Thyroid gland (tissue), 4 donors: ENCODE measurements around the gene CDIP1. TPM values are rescaled to one million over a fixed set of nuclear protein-coding genes. Genes with fewer than 3 reads are reported as not detected.

Experiments used
- DNase-seq, 2 donors: peaks; one replicate each; pipeline ENCODE4 v3.0.0-alpha.2; 2019
- H3K27ac ChIP-seq, 3 donors: fragments of 200-600 bp; sonication (generic); 1 replicate in 2 of 3; 2 replicates in 1 of 3; pipeline ENCODE4 v1.5.1; 2016 to 2019; ENCODE audit warnings: mild to moderate bottlenecking in 1 of 3, moderate library complexity in 1 of 3
- H3K27me3 ChIP-seq: fragments of 200-600 bp; sonication (generic); one replicate; pipeline ENCODE4 v1.5.1; 2019
- H3K36me3 ChIP-seq, 2 donors: fragments of 200-600 bp; sonication (generic); one replicate each; pipeline ENCODE4 v1.5.1; 2016 to 2019
- H3K4me1 ChIP-seq, 2 donors: fragments of 200-600 bp; sonication (generic); one replicate each; pipeline ENCODE4 v1.5.1; 2017 to 2019
- H3K4me3 ChIP-seq, 3 donors: fragments of 200-600 bp; sonication (generic); replicated peaks in 1 of 3; 1 replicate in 2 of 3; 2 replicates in 1 of 3; pipeline ENCODE4 v1.5.1; 2016; ENCODE audit warnings: mild to moderate bottlenecking in 1 of 3
- H3K9me3 ChIP-seq: fragments of 200-600 bp; sonication (generic); one replicate; pipeline ENCODE4 v1.5.1; 2017
- CTCF ChIP-seq, 6 experiments: fragments of 200-600 bp in 3 of 6; fragments of 450-650 bp in 3 of 6; sonication (generic) in 3 of 6; IDR thresholded peaks; one replicate each; pipeline ENCODE4 v1.5.1; 2016 to 2019; ENCODE audit warnings: antibody characterized with exemption in 6 of 6, mild to moderate bottlenecking in 2 of 6, inconsistent platforms in 1 of 6, moderate library complexity in 1 of 6
- POLR2A ChIP-seq, 2 donors: fragments of 450-650 bp; IDR thresholded peaks; one replicate each; pipeline ENCODE4 v1.6.1; 2017; ENCODE audit warnings: antibody characterized with exemption in 2 of 2, mild to moderate bottlenecking in 2 of 2, moderate library complexity in 1 of 2
- WGBS, 2 donors: methylation state at CpG; one replicate each; pipeline ENCODE4 v1.1.5; 2017; 5-methylcytosine and 5-hydroxymethylcytosine counted together
- intact Hi-C: fragments of 100-400 bp; cut with DNase I; formaldehyde crosslinking; loops from one replicate; pipeline ENCODE4 v1.15.1; 2023
- total RNA-seq, 4 donors: library from RNA; depleted of rRNA; stranded (reverse); fragments of >200 nt; gene quantifications; one replicate each; pipeline ENCODE4 v1.2.3, GENCODE V29; 2016

Gene CDIP1
- total RNA-seq, 4 donors from 2014 or later = 15.5 to 25.4 (median 25.2) TPM

GRCh38 chr16:4475880-4476788 lies 62.4 kb downstream of the CDIP1 start, which contains the start of gene HMOX2:
Gene HMOX2 (plus strand): TSS chr16:4476398. CDS start chr16:4505525, 29,127 bp downstream.
- TF ChIP-seq CTCF (IDR thresholded peaks at IDR 0.05) (peak in 4 of 6 experiments; percentile 27 to 60 (median 52)), POLR2A (IDR thresholded peaks at IDR 0.05) (peak; percentile 65 to 99)
- Histone ChIP-seq H3K27ac (peak within 1 kb of the TSS; percentile 12 to 90 (median 70)), H3K27me3 (no peaks in the 10 kb centered on the region), H3K4me1 (peaks cover 21 to 26% of the 10 kb centered on the region in 2 donors), H3K9me3 (no peaks in the 10 kb centered on the region), H3K4me3 (peak within 1 kb of the TSS; percentile 19 to 87 (median 85)), H3K36me3 (no peaks in the 10 kb centered on the region)
- 28 to 45% methylated on average over 13 to 21 of the region's 70 CpGs for WGBS, 2 donors
- intact Hi-C loops = no loop called here
- DNase-seq = peak; percentile 93 to 94

- no peaks in the 10 kb centered on the region for H3K9me3 ChIP-seq
- peak in 2 of 6 experiments; percentile 3 to 18 for TF ChIP-seq CTCF (IDR thresholded peaks at IDR 0.05)
- TF ChIP-seq POLR2A (IDR thresholded peaks at IDR 0.05) = peak in 1 of 2 donors; percentile 70
- H3K4me1 ChIP-seq = peaks cover 21 to 26% of the 10 kb centered on the region in 2 donors
- peak; percentile 94 to 95 for DNase-seq
- 4 to 7% methylated on average over 19 to 27 of the region's 60 CpGs for WGBS, 2 donors
- H3K4me3 ChIP-seq = peak within 1 kb of the TSS in 2 of 3 donors; percentile 60 to 76
- no peaks in the 10 kb centered on the region for H3K27me3 ChIP-seq
- intact Hi-C loops = no loop called here
- peaks cover 0 to under 1% of the 10 kb centered on the region in 2 donors for H3K36me3 ChIP-seq
- peak within 1 kb of the TSS; percentile 78 to 88 (median 81) for H3K27ac ChIP-seq
These were observed 64.2 kb downstream of the CDIP1 start, which contains the start of gene NMRAL1 for GRCh38 chr16:4474192-4474961. Gene NMRAL1 (minus strand): TSS chr16:4474625. CDS start chr16:4474132, 493 bp downstream.

- Histone ChIP-seq H3K9me3 (no peaks in the 10 kb centered on the region), H3K27me3 (no peaks in the 10 kb centered on the region), H3K36me3 (peaks cover 5 to 6% of the 10 kb centered on the region in 2 donors), H3K27ac (no peak overlapping the region), H3K4me1 (peaks cover 20 to 25% of the 10 kb centered on the region in 2 donors), H3K4me3 (no peak overlapping the region)
- intact Hi-C loops = no loop called here
- DNase-seq = peak; percentile 24 to 43
- WGBS, 2 donors = 42 to 48% methylated on average over 4 of the region's 4 CpGs
- TF ChIP-seq POLR2A (IDR thresholded peaks at IDR 0.05) (no peak), CTCF (IDR thresholded peaks at IDR 0.05) (no peak)
These were observed 65.7 kb downstream of the CDIP1 start for GRCh38 chr16:4472880-4473279.

- 95% methylated on average over 5 of the region's 5 CpGs for whole genome bisulfite sequencing, 2 donors
- TF ChIP-seq POLR2A (IDR thresholded peaks at IDR 0.05) (no peak), CTCF (IDR thresholded peaks at IDR 0.05) (no peak)
- intact Hi-C loops = no loop called here
- Histone ChIP-seq H3K36me3 (peaks cover 5 to 6% of the 10 kb centered on the region in 2 donors), H3K4me3 (no peak overlapping the region), H3K27me3 (no peaks in the 10 kb centered on the region), H3K9me3 (no peaks in the 10 kb centered on the region), H3K4me1 (peaks cover 15% of the 10 kb centered on the region in 2 donors), H3K27ac (no peak overlapping the region)
- DNase-seq = no peak
These were observed 66.7 kb downstream of the CDIP1 start for GRCh38 chr16:4471869-4472268.
